NK-92 (cell line): ENCODE results near the gene MYO1D.

Source experiments
- DNase-seq: peaks from one replicate; lab custom pipeline; 2025; ENCODE audit not compliant: unreplicated experiment; lab: John Stamatoyannopoulos, UW

The MYO1D gene

DNA sequence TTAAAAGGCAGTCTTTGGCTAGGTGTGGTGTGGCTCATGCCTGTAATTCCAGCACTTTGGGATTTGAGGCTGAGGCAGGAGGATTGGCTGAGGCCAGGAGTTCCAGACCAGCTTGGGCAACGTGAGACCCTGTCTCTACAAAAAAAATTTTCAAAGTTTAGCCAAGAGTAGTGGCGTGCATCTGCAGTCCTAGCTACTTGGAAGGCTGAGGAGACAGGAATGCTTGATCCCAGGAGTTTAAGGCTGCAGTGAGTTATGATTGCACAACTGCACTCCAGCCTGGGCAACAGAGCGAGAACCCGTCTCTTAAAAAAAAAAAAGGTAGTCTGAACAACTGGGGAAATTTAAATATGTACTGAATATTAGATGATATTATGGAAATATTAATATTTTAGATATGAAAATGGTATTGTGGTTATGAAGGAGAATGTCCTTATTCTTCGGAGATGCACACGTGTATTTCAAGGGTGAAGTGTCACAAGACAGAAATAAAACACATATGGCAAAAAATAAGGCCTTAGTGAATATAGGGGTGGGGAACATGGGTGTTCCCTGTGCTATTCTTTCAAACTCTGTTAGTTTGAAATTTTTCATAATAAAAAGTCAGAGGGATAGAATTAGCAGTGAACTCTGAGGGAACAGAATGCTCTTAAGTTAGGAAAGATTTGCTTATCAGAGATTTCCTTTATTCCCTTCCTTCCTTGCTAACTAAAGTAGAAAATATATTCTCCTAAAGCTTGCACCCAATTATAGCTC is 245.4 kb downstream of the MYO1D start:
- DNase-seq = no peak

DNA sequence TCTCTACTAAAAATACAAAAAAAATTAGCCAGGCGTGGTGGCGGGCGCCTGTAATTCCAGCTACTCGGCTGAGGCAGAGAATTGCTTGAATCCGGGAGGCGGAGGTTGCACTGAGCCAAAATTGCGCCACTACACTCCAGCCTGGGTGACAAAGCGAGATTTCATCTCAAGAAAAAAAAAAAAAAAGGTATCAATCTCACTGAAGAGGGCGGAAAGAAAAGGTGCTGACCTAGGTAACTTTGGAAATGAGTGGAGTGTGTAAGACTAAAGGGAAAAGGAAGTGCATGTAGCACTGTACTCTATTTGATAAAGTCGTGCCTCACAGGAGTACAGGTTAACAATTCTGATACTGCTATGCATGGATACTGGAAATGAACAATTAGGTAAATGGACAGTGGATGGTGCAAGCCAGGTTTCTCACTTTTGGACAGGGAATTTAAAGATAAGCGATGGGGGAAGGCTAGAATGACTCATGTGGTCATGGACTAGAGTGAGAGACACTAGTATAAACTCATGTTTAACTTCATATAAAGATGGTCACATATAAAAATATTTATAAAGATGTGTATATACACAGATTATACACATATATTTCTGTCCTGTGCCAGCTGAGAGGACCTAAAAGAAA is 247.2 kb downstream of the MYO1D start:
- no peak for DNase-seq

DNA sequence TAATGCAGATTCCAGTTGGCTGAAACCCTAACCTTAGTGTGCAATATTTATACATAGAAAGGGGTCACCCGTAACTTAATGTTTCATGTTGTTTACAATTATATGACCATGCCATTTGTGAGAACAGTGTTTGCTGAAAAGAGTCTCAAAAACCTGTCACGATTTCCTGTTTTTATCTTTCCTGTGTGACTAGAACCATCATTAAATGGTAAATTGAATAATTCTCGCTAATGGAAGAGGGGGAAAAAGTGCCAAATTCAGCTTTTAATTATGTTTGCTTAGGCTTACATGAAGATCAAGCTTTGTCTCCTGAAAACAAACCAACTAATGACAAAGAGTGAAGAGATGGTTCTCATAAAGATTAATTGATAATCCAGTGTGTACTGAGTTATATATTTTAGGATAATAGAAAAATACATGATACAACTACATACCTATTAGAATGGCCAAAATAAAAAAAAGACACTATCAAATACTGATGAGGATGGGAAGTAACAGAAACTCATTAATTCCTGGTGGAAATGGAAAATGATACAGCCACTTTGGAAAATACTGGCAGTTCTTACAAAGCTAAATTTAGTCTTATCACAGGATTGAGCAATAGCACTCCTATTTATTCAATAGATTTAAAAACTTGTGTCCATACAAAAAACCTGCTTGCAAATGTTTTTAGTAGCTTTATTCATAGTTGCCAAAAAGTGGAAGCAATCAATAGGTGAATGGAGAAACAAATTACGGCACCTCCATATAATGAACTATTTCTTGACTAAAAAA is 248.5 kb downstream of the MYO1D start:
- DNase-seq = no peak

DNA sequence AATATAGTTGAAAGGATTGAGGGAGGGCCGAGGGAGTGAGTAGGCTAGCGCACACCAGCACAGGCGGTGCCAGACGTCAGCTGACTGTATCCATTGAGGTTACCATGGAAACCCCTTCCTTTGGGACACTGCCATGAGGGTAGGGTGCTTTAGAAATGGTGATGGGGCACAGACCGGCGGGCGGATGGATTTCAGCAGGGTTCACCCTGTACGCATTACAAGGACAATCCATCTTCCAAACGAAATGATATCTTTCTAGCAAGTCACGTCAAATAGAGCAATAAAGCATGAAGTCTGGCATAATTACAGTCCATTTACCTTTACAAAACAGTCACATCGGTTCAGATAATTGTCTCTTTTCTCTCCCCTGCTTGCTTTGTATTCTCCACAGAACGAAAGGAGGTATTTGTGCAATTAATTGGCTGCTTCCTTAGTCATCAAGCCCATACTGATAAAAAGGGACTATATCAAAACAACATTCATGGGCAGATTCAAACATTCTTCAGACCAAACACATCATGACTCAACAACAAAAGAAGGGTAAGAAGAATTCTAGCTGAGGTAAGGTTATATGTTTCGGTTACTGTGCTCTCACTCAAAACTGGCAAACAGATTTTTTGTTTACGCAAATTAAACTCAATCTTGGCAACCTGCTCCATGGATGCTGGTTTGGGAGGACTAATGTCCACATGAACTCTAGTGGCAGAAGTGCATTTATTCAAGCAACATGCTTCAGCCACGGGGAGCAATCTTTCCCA is 249.5 kb downstream of the MYO1D start:
- DNase-seq = no peak

DNA sequence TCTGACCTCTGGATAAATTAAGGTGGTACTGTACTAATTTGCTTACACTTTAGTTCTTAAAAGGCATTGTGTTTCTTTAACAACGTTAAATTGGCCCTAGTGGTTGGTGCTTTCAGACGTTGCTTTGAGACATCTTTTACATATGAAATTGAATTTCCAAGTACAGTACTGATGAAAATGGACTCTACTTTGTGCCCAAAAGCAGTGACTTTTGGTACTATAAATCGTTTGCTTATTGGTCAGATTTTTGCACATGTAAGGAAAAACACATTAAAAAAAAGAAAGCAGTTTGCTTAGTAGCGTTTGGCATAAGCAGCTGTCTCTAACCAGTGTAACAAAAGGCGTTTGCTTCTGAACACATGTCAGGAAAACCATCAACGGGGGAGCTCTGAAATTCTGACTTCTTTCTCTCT is 250.5 kb downstream of the MYO1D start:
- DNase-seq = no peak

DNA sequence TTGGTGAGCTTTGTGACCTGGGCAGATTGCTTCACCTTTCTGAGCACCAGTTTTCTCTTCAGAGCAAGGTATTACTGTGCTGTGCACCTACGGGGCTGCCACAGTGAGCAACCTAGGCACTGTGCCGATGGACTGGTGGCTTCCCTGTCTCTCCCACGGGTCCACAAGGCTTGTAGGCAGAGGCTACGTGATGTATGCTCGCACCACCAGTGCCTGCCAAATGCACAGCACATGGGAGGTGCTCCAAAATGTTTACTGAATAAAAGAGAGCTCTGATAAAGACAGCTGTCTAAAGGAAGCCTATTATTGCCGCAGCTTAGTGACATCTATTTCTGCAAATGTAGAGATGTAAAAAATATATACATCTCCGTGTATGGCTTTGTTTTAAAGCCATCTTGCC is 251.0 kb downstream of the MYO1D start:
- no peak for DNase-seq

DNA sequence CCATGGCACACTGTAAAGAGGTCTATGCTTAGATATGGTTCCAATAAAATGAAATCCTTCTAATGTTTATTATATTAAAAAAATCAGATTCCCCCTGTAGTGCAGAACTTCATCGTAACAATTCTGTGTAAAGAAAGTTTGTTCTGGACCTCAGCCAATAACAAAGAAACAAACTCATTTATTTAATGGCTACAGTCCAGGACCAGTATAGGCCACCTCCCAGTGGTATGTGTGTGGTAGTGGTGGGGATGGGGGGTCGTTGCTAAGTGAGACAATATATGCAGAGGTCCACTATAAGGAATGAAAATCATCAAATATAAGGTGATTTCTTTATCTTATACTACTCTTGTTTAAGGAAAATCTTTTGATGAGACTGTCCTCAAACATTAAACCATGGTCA is 253.7 kb downstream of the MYO1D start:
- no peak for DNase-seq

DNA sequence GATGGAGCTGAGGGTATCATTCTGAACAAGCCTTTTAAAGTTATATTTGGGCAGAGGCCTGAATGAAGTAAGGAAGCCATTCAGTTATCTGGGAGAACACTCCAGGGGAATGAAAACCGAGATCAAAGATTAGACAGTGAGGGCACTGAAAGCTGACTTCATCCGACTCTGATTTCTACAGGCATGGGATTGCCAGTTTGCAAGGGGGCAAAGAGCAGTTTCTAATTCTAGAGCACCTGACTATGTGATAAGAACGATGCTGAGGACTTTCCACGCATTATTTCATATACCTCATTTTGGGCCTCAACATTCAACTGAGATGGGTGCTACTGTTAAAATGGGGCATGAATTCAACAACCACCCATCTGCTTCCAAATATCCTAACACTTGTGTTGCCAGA is 254.4 kb downstream of the MYO1D start:
- no peak for DNase-seq

DNA sequence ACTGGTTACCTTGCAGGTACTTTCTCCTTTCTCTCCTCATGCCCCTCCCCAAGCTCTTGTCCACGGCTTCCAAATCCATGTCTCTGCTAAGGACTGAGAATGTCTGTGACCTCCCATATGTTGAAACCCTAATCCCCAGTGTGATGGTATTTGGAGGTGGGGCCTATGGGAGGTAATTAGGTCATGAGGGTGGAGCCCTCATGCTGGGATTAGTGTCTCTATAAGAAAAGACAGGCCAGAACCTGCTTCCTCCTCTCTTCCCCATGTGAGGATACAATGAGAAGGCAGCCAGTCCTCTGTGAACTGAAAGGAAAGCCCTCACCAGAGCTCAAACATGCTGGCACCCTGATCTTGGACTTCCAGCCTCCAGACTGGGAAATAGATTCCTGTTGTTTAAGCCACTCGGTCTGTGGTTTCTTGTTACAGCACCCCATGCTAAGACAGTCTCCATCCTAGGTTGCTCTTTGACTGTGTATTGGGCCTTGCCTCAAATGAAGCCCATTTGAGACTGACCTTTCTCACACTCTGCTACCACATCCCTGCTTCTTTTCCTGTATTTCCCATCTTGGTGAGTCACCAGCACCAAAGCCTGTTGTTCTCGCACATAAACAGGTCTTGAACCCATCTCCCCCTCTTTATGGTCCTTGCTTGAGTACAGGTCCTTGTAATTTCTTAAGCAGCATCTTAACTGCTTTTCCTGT is 255.2 kb downstream of the MYO1D start:
- DNase-seq = no peak

DNA sequence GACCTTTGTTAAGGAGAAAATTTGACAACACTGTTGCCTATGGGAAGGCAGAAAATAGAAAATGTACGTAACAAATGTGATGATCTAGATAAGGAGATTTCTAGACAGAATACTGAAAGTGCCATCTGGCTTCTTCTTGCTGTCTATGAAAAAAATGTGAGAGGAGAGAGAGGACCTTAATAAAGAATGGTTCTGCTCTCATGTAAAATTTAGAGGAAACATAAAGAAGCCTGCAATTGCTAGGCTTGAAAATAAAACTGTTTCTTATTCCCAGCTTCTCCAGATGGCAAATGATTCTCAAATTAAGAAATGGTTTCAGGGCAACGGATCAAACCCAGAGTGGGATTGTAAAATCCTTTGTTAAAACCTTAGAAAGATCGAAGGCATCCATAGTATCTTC is 261.6 kb downstream of the MYO1D start:
- no peak for DNase-seq

DNA sequence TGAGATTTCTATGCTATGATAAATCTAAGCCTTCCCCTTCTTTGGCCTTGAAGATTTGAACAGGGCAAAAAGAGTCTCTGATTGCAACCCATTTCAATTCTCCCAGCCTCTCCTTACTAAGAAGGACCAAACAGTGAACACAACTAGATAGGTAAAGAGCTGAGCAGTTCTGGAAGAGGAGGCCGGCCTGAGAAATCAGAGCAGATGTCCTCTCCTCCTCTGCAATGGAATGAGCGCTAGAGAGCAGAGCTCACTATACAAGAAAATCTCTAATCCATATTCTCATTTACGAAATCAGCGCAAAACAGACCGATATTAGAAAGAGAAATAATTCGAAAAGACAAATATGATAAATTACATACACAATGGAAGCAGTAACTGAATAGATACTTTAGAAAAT is 266.0 kb downstream of the MYO1D start:
- no peak for DNase-seq

DNA sequence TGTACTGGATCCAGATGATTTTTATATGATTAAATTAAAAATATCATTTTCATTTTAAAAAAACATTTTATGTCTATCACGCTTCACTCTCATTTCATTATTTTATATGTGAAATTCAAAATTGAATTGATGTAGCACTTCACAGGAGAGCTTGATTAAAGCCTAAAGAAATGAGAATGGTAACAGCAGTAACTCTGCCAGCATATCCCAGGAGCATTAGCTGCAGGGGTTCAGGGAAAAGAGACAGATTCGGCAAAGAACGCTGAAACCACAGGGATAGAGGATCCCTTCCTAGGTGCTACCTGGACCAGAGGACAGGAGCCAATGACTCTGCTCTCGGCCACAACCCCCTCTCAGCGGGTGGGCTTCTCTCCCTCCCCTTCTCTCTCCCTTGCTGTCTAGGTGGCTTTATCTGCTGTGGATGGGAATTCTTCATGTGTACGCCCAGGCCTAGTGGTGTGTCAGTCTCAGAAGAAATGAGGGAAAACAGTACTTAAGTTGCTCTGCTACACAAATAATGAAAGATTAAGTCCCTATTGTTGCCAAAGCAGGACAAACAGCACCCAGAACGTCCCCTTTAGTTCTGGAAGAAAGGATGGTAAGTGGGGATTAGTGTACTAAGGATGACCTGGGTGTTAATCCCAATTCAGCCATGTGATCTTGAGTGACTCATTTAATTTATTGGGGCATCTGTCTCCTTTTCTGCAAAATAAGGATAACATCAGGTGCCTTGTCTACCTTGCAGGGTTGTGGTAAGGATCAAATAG is 266.9 kb downstream of the MYO1D start:
- no peak for DNase-seq

DNA sequence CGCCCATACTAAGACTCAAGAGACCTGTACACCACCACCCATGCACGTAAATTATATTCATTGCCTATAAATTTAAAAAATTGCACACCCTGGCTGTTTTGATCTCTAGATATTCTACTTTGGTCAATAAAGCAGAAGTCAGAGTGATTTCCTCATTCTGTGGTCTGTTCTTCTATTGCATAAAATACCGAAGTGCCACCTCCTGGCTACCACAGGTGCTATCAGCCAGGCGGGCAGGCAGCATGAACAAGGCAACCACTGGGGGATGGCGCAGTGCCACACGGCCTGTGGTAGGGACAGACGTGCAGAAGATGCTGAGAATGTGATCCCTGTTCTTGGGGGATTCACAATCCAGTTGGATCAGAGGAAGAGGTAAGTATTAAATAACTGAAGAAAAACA is 267.8 kb downstream of the MYO1D start:
- DNase-seq = no peak

DNA sequence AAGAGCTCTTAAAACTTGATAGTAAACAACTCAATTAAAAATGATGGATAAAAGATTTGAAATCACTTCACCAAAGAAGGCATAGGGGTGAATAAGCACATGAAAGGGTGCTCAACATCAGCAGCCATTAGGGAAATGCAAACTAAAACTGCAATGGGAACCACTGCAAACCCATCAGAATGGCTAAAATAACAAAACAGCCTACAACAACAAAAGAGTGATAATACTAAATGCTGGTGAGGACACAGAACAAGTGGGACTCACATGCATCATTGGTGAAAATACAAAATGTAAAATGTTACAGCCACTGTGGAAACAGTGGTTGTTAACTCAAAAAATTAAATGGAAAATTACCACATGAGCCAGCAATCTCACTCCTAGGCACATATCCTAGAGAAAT is 268.7 kb downstream of the MYO1D start:
- DNase-seq = no peak

DNA sequence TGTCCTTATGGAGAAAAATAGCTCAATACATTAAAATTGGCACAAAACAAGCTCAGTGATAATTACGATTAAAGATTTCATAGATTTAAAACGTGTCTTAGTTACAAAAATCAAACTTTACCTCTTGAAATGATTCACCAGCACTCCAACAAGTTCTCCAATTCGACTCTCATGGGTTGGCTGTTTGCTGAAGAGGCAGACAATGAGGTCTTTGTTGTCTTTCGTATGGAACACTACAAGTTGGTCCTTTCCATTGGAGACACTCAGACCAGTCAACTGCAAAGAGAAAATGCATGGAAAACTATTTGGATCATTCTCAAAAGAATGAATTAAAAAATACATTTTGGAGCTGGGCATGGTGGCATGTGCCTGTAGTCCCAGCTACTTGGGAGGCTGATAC is 272.0 kb downstream of the MYO1D start:
- no peak for DNase-seq

DNA sequence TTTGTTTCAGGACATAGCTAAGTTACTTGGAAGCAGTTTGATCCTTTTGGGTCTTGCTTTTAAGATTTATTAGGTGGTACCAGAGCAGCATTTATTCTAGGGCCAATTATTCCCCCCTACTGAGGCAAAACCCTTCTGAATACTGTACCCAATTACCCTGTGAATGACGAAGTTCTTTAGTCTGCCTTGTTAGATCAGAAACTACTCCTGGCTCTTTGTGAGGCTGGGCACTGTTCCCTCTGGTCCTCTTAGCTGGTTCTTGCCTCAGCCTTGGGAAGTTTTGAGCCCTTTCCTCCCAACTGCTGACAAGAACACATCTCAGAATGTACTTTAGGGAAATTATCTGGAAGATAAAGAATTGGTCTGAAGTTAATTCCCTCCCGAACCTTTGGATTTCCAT is 274.5 kb downstream of the MYO1D start:
- no peak for DNase-seq

DNA sequence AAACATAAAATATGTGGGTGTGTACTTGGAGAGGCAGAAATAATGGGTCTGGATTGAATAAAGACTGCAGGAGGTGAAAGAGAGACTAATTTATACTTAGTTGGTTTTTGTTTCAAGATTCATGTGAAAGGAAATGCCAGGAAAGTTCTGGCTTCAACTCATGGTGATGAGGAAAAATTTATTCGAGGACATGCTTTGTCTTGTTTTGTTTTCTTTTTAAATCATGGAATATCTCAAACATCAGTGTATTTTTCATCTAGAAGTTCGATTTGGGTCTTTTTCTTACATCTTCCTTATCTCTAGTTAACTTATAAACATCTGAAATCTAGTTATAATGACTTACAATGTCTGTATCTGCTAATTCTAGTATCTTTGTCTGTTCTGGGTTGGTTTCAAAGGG is 275.1 kb downstream of the MYO1D start:
- no peak for DNase-seq

DNA sequence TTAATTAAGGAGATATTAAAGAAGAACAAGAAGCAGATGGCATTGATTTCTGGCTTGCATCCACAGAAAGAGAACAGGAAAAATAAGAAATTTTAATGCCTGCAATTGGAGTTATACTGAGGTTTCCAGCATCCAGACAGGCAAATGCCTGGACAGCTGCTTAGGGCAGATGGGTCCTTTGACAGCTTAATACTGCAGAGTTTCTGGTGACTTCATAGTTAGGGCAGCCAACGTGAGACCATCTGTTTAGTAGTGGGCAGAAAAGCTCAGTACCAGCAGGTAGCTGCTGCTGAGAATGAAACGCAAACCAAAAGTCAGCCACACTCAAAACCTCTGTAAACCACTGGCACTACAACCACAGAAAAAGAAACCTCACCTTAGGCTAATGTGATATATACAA is 280.3 kb downstream of the MYO1D start:
- DNase-seq = no peak

DNA sequence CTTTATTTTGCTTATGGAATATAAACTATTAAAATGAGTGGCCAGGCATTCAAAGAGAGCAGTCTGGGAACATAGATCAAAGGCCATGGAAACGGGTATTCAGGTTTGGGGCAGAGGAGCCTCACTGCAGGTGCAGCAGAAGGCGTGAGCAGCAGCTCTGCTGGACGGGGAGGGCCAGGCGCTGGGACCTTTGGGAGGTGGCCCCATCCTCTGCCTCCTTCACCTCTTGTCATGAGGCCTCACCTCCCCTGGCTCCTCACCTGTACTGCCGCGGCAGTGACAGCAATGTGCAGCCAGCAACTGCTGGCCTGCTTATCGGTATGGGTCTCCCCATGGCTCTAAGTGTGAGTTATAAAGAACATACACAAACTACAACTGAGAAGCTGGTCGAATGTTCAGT is 280.7 kb downstream of the MYO1D start:
- no peak for DNase-seq

DNA sequence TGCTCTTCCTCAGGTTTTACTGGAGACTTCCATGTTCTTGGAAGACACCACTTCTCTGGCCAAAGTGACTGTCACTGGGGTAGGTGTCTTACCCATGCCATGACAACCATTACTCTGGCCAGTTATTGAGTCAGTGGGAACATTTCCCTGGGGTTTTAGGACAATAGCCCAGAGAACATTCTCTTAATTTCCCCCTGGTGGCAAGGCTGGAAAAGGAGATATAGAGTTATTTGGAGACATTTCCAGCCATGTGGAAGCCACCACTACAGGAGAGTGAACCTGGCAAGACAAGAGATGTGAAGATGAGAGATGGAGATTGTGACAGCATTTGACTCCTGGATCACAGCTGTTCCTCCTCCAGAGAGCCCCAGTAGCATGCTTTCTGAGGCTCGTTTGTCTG is 283.9 kb downstream of the MYO1D start:
- DNase-seq = no peak
